HEK293 (cell line): Measurements from ENCODE around the gene ACVR2B.
A peak's percentile ranks its signal among the peaks of the same experiment; 100 is the strongest.

Experiments used
- CTCF ChIA-PET: fragments of 350-600 bp; formaldehyde crosslinking; extraction: SDS; loops from one replicate; lab custom pipeline; 2021; ENCODE audit warnings: antibody characterized with exemption; lab: Yijun Ruan, JAX
- POLR2A ChIA-PET: fragments of 300-600 bp; formaldehyde crosslinking; extraction: SDS; loops from one replicate; lab custom pipeline; 2020; ENCODE audit warnings: antibody characterized with exemption, inconsistent platforms; lab: Yijun Ruan, JAX
- H3K27ac ChIP-seq: fragments of 200-500 bp; sonication (Bioruptor generic); 2 replicates; pipeline ENCODE4 v1.5.1; 2014; ENCODE audit warnings: low read depth, low read length, control low read depth, inconsistent platforms; ENCODE audit errors: extremely low read depth
- H3K36me3 ChIP-seq, 2 experiments: fragments of 200-500 bp in 1 of 2; sonication (Bioruptor generic) in 1 of 2; 1 replicate in 1 of 2; 2 replicates in 1 of 2; pipeline ENCODE4 v1.5.1; 2014 to 2017; ENCODE audit warnings: inconsistent platforms in 2 of 2, low read length in 2 of 2; ENCODE audit not compliant: control insufficient read depth in 2 of 2, insufficient read depth in 1 of 2
- H3K4me1 ChIP-seq: fragments of 200-500 bp; sonication (Bioruptor generic); 2 replicates; pipeline ENCODE4 v1.5.1; 2014; ENCODE audit warnings: mild to moderate bottlenecking, low read length, inconsistent platforms; ENCODE audit not compliant: control insufficient read depth, insufficient read depth
- H3K4me3 ChIP-seq: 2 replicates; pipeline ENCODE4 v1.5.1; 2011; ENCODE audit warnings: low read depth, mild to moderate bottlenecking, control low read depth, low read length, moderate library complexity
- H3K9me3 ChIP-seq: fragments of 200-500 bp; sonication (Bioruptor generic); 2 replicates; pipeline ENCODE4 v1.5.1; 2014; ENCODE audit warnings: low read depth, low read length, inconsistent platforms; ENCODE audit not compliant: control insufficient read depth, insufficient read depth
- GLI4 ChIP-seq: fragments of 450-650 bp; formaldehyde crosslinking; IDR thresholded peaks from 2 replicates; pipeline ENCODE4 v1.5.1; 2016; ENCODE audit warnings: missing biosample characterization, missing genetic modification characterization
- GLIS1 ChIP-seq: fragments of 450-650 bp; formaldehyde crosslinking; IDR thresholded peaks from 2 replicates; pipeline ENCODE4 v1.5.1; 2016; ENCODE audit warnings: missing biosample characterization, missing genetic modification characterization
- GLIS2 ChIP-seq: fragments of 450-650 bp; formaldehyde crosslinking; IDR thresholded peaks from 2 replicates; pipeline ENCODE4 v1.5.1; 2016; ENCODE audit warnings: missing biosample characterization, missing genetic modification characterization
- KLF16 ChIP-seq: fragments of 450-650 bp; formaldehyde crosslinking; IDR thresholded peaks from 2 replicates; pipeline ENCODE4 v1.5.1; 2017; ENCODE audit warnings: missing biosample characterization, missing genetic modification characterization
- OVOL3 ChIP-seq: fragments of 450-650 bp; formaldehyde crosslinking; IDR thresholded peaks from 2 replicates; pipeline ENCODE4 v1.5.1; 2016; ENCODE audit warnings: missing biosample characterization, missing genetic modification characterization
- RBAK ChIP-seq: fragments of 450-650 bp; formaldehyde crosslinking; IDR thresholded peaks from 2 replicates; pipeline ENCODE4 v1.5.1; 2016; ENCODE audit warnings: missing biosample characterization, missing genetic modification characterization
- SP2 ChIP-seq: fragments of 450-650 bp; formaldehyde crosslinking; IDR thresholded peaks from 2 replicates; pipeline ENCODE4 v1.5.1; 2016; ENCODE audit warnings: missing biosample characterization, missing genetic modification characterization
- SP7 ChIP-seq: fragments of 450-650 bp; formaldehyde crosslinking; IDR thresholded peaks from 2 replicates; pipeline ENCODE4 v1.5.1; 2016; ENCODE audit warnings: missing biosample characterization, missing genetic modification characterization
- TRIM28 ChIP-seq: IDR thresholded peaks from 2 replicates; pipeline ENCODE4 v1.6.1; 2011; ENCODE audit warnings: low read length, control low read depth, borderline replicate concordance
- YY1 ChIP-seq: fragments of 450-650 bp; formaldehyde crosslinking; IDR thresholded peaks from 2 replicates; pipeline ENCODE4 v1.5.1; 2018; ENCODE audit warnings: missing biosample characterization, missing genetic modification characterization
- ZBTB8A ChIP-seq: fragments of 450-650 bp; formaldehyde crosslinking; IDR thresholded peaks from 2 replicates; pipeline ENCODE4 v1.5.1; 2016; ENCODE audit warnings: missing biosample characterization, missing genetic modification characterization
- ZFHX2 ChIP-seq: fragments of 450-650 bp; formaldehyde crosslinking; conservative IDR thresholded peaks from 2 replicates; pipeline ENCODE4 v1.5.1; 2016; ENCODE audit warnings: missing biosample characterization, missing genetic modification characterization
- ZFP69B ChIP-seq: fragments of 450-650 bp; formaldehyde crosslinking; IDR thresholded peaks from 2 replicates; pipeline ENCODE4 v1.5.1; 2016; ENCODE audit warnings: missing biosample characterization, missing genetic modification characterization
- ZNF394 ChIP-seq: fragments of 450-650 bp; formaldehyde crosslinking; IDR thresholded peaks from 2 replicates; pipeline ENCODE4 v1.5.1; 2016; ENCODE audit warnings: missing biosample characterization, missing genetic modification characterization, mild to moderate bottlenecking, moderate library complexity, borderline replicate concordance
- ZNF404 ChIP-seq: fragments of 450-650 bp; formaldehyde crosslinking; IDR thresholded peaks from 2 replicates; pipeline ENCODE4 v1.5.1; 2017; ENCODE audit warnings: missing biosample characterization, missing genetic modification characterization
- ZNF423 ChIP-seq: fragments of 450-650 bp; formaldehyde crosslinking; IDR thresholded peaks from 2 replicates; pipeline ENCODE4 v1.5.1; 2016; ENCODE audit warnings: missing biosample characterization, missing genetic modification characterization
- ZNF501 ChIP-seq: fragments of 450-650 bp; formaldehyde crosslinking; IDR thresholded peaks from 2 replicates; pipeline ENCODE4 v1.5.1; 2016; ENCODE audit warnings: missing biosample characterization, missing genetic modification characterization
- ZNF518A ChIP-seq: fragments of 450-650 bp; formaldehyde crosslinking; conservative IDR thresholded peaks from 2 replicates; pipeline ENCODE4 v1.5.1; 2016; ENCODE audit warnings: low read depth, missing biosample characterization, missing genetic modification characterization
- ZNF530 ChIP-seq: fragments of 450-650 bp; formaldehyde crosslinking; IDR thresholded peaks from 2 replicates; pipeline ENCODE4 v1.5.1; 2016; ENCODE audit warnings: low read depth, missing biosample characterization, missing genetic modification characterization
- ZNF549 ChIP-seq: fragments of 450-650 bp; IDR thresholded peaks from 2 replicates; pipeline ENCODE4 v1.5.1; 2018; ENCODE audit warnings: missing biosample characterization, missing genetic modification characterization, mild to moderate bottlenecking, inconsistent platforms, moderate library complexity
- ZNF600 ChIP-seq: fragments of 450-650 bp; formaldehyde crosslinking; IDR thresholded peaks from 2 replicates; pipeline ENCODE4 v1.5.1; 2016; ENCODE audit warnings: missing biosample characterization, missing genetic modification characterization
- ZNF660 ChIP-seq: fragments of 450-650 bp; IDR thresholded peaks from 2 replicates; pipeline ENCODE4 v1.5.1; 2018; ENCODE audit warnings: missing biosample characterization, mild to moderate bottlenecking, missing genetic modification characterization
- ZNF701 ChIP-seq: fragments of 450-650 bp; formaldehyde crosslinking; IDR thresholded peaks from 2 replicates; pipeline ENCODE4 v1.5.1; 2016; ENCODE audit warnings: missing biosample characterization, missing genetic modification characterization
- ZNF777 ChIP-seq: fragments of 450-650 bp; formaldehyde crosslinking; IDR thresholded peaks from 2 replicates; pipeline ENCODE4 v1.5.1; 2017; ENCODE audit warnings: missing biosample characterization, missing genetic modification characterization, borderline replicate concordance
- ZXDB ChIP-seq: fragments of 450-650 bp; formaldehyde crosslinking; IDR thresholded peaks from 2 replicates; pipeline ENCODE4 v1.5.1; 2016; ENCODE audit warnings: missing biosample characterization, missing genetic modification characterization
- TF ChIP-seq, protein P1 (sequence below): fragments of 450-650 bp; formaldehyde crosslinking; IDR thresholded peaks from 2 replicates; pipeline ENCODE4 v1.5.1; 2016; ENCODE audit warnings: missing biosample characterization, missing genetic modification characterization

Gene ACVR2B

DNA sequence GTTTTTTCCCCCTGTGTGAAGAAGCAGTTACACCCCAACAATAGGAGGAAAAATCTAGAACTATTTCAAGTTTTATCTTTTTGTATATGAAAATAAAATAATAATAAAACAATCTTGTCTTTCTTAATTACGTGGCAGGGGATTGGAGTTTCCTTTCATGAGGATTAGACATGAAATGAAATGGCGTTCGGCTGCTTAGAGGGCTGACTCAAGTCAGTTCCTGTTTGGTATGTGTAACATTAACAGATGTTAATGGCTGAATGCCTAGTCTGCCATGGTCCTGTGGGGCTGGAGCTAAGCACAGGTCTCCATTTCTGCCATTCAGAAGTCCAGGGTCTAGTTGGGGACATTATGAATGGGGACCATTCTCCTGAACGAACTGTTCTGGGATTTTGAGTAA lies 39.3 kb downstream of the ACVR2B start:
- POLR2A ChIA-PET, result no interaction called here
- TF ChIP-seq ZNF701 (tag by site-specific recombination) (no peak), TRIM28 (no peak), ZXDB (no peak), ZFHX2 (tag by site-specific recombination) (no peak)
- Histone ChIP-seq H3K4me1 (no peaks in the 10 kb centered on the region), H3K4me3 (no peak overlapping the region), H3K27ac (no peak overlapping the region), H3K9me3 (no peaks in the 10 kb centered on the region), H3K36me3 (peaks cover 0 to 14% of the 10 kb centered on the region in 2 experiments; a peak in 1 of 3 replicates)
- CTCF ChIA-PET, result no interaction called here

- POLR2A ChIA-PET, result interaction anchor here (0.6 to 1.0 kb wide), 4 partner anchors 22 to 562 kb away, joined by 4 to 6 read pairs (median 4); no protein-coding TSS in a partner anchor
- CTCF ChIA-PET, result interaction anchor here (0.5 to 1.6 kb wide), 17 partner anchors 11 to 1188 kb away, joined by 3 to 13 read pairs (median 4); no protein-coding TSS in a partner anchor
- peak within 1 kb of the TSS; percentile 82 for H3K4me3 ChIP-seq
- peak within 1 kb of the TSS; percentile 77 for H3K27ac ChIP-seq
- no peaks in the 10 kb centered on the region for H3K9me3 ChIP-seq
- no peaks in the 10 kb centered on the region for H3K4me1 ChIP-seq
- peaks cover 0 to 37% of the 10 kb centered on the region in 2 experiments; a peak in 1 of 3 replicates for H3K36me3 ChIP-seq
- TF ChIP-seq ZXDB, result 0 out of 2 replicates have a peak, but pooled peaks have one; percentile 60
- TF ChIP-seq ZNF518A, result peak; percentile 21; the same call in 1 of the 2 replicates
- TF ChIP-seq ZNF660, result 0 out of 2 replicates have a peak, but pooled peaks have one; percentile 66
- no peak for TF ChIP-seq ZNF530
- TF ChIP-seq GLI4 (tag by site-specific recombination), result no peak
- peak; percentile 31; the same call in 1 of the 2 replicates for TF ChIP-seq SP7 (tag by site-specific recombination)
- peak; percentile 77; the same call in 1 of the 2 replicates for TF ChIP-seq ZFP69B (tag by site-specific recombination)
- peak; percentile 48; the same call in 1 of the 2 replicates for TF ChIP-seq YY1
- TF ChIP-seq ZNF600, result 0 out of 2 replicates have a peak, but pooled peaks have one; percentile 45
- peak; percentile 79 for TF ChIP-seq ZBTB8A
- TF ChIP-seq KLF16, result peak; percentile 43
- peak; percentile 43; the same call in 1 of the 2 replicates for TF ChIP-seq ZNF777 (tag by site-specific recombination)
- TF ChIP-seq GLIS1 (tag by site-specific recombination), result peak; percentile 40
- TF ChIP-seq ZNF549 (tag by site-specific recombination), result no peak
- peak; percentile 74; the same call in 1 of the 2 replicates for TF ChIP-seq ZNF501
- TF ChIP-seq ZNF423 (tag by site-specific recombination), result peak; percentile 29; the same call in 1 of the 2 replicates
- peak; percentile 31 for TF ChIP-seq SP2 (tag by site-specific recombination)
- no peak for TF ChIP-seq ZNF404
- TF ChIP-seq, protein P1, sequence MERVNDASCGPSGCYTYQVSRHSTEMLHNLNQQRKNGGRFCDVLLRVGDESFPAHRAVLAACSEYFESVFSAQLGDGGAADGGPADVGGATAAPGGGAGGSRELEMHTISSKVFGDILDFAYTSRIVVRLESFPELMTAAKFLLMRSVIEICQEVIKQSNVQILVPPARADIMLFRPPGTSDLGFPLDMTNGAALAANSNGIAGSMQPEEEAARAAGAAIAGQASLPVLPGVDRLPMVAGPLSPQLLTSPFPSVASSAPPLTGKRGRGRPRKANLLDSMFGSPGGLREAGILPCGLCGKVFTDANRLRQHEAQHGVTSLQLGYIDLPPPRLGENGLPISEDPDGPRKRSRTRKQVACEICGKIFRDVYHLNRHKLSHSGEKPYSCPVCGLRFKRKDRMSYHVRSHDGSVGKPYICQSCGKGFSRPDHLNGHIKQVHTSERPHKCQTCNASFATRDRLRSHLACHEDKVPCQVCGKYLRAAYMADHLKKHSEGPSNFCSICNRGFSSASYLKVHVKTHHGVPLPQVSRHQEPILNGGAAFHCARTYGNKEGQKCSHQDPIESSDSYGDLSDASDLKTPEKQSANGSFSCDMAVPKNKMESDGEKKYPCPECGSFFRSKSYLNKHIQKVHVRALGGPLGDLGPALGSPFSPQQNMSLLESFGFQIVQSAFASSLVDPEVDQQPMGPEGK (tag by site-specific recombination), result peak; percentile 88
- no peak for TF ChIP-seq RBAK (tag by site-specific recombination)
- peak; percentile 65 for TF ChIP-seq GLIS2 (tag by site-specific recombination)
- no peak for TF ChIP-seq OVOL3
- 0 out of 2 replicates have a peak, but pooled peaks have one; percentile 22 for TF ChIP-seq ZNF394 (tag by site-specific recombination)
Observed at GRCh38 chr3:38496131-38496910, 42.6 kb downstream of the ACVR2B start, which contains the start of gene EXOG. Gene EXOG, plus strand, starts transcription at chr3:38496340. Its CDS starts 28 bp downstream, at chr3:38496368.
